HG03457 (cell line): Measurements from ENCODE around the gene ELOVL3.
"Not testable (repeated sequence)": the region's sequence is repeated elsewhere in the genome, so short reads cannot be mapped to it uniquely, and the experiment has no call there.

ENCODE experiments used
- ATAC-seq: cut with Tn5 transposase; IDR thresholded peaks from one replicate; pipeline ENCODE4 v1.9.1; 2021; ENCODE audit warnings: moderate number of reproducible peaks; ENCODE audit not compliant: unreplicated experiment

The ELOVL3 gene

GRCh38 chr10:102225646-102226541, at the start of gene ELOVL3:
ELOVL3 (plus strand) TSS chr10:102226299; CDS start chr10:102226549, 250 bp downstream.
- ATAC-seq, result peak; percentile 60

- no peak for ATAC-seq
Observed at GRCh38 chr10:102184606-102185005, 41.5 kb upstream of the ELOVL3 start.

- ATAC-seq, result no peak
Observed at GRCh38 chr10:102185272-102185671, 40.8 kb upstream of the ELOVL3 start.

- no peak for ATAC-seq
Observed at GRCh38 chr10:102185811-102186527, 40.1 kb upstream of the ELOVL3 start.

- ATAC-seq, result no peak
Observed at GRCh38 chr10:102188298-102188940, 37.7 kb upstream of the ELOVL3 start.

- ATAC-seq, result not testable (repeated sequence)
Observed at GRCh38 chr10:102188941-102189898, 36.9 kb upstream of the ELOVL3 start.

- ATAC-seq, result no peak
Observed at GRCh38 chr10:102191956-102192355, 34.1 kb upstream of the ELOVL3 start.

GRCh38 chr10:102195296-102195870, 30.7 kb upstream of the ELOVL3 start:
- no peak for ATAC-seq

- ATAC-seq, result no peak
Observed at GRCh38 chr10:102196893-102197292, 29.2 kb upstream of the ELOVL3 start.

GRCh38 chr10:102198027-102198426, 28.1 kb upstream of the ELOVL3 start:
- no peak for ATAC-seq

- no peak for ATAC-seq
Observed at GRCh38 chr10:102200751-102201640, 25.1 kb upstream of the ELOVL3 start.

GRCh38 chr10:102202386-102202785, 23.7 kb upstream of the ELOVL3 start:
- ATAC-seq, result no peak

GRCh38 chr10:102208311-102209035, 17.6 kb upstream of the ELOVL3 start:
- ATAC-seq, result no peak

- ATAC-seq, result no peak
Observed at GRCh38 chr10:102211615-102212299, 14.3 kb upstream of the ELOVL3 start.

- ATAC-seq, result not testable (repeated sequence)
Observed at GRCh38 chr10:102213599-102213998, 12.5 kb upstream of the ELOVL3 start.

- ATAC-seq, result no peak
Observed at GRCh38 chr10:102219370-102219769, 6.7 kb upstream of the ELOVL3 start.

- no peak for ATAC-seq
Observed at GRCh38 chr10:102220612-102221011, 5.5 kb upstream of the ELOVL3 start.

- no peak for ATAC-seq
Observed at GRCh38 chr10:102222797-102223196, 3.3 kb upstream of the ELOVL3 start.
